Measurements from ENCODE around the gene BTBD6. TPM values are rescaled to one million over a fixed set of nuclear protein-coding genes. Genes with fewer than 3 reads are reported as not detected.

BTBD6 gene
- total and polyA plus RNA-seq, 2 donors (not counting 3 experiments of a cell fraction or from before 2014, with no cell fraction given): 63.1 to 65.0 TPM

- no peaks in the 10 kb centered on the region for H3K27me3 ChIP-seq (ENCODE audit: control insufficient read depth in 2 of 2, insufficient read depth in 2 of 2, low read length in 2 of 2)
- H3K4me1 ChIP-seq (ENCODE audit: control insufficient read depth, extremely low read depth, insufficient read depth, low read length): peaks cover 11% of the 10 kb centered on the region
- FAIRE-seq: no peak
- intact Hi-C loops (cut with micrococcal nuclease): no loop called here
- no peak overlapping the region for H3K27ac ChIP-seq (ENCODE audit: insufficient read depth, low read depth, low read length)
- DNase-seq (ENCODE audit: low read depth, low spot score): no peak
- ChIA-PET POLR2A (no interaction called here), CTCF (interaction anchor here (1.0 to 1.6 kb wide), 2 partner anchors 111 to 189 kb away, joined by 3 to 8 read pairs; no protein-coding TSS in a partner anchor)
- H3K36me3 ChIP-seq (ENCODE audit: control insufficient read depth in 2 of 2, extremely low read depth in 1 of 2, insufficient read depth in 2 of 2, low read length in 2 of 2): peaks cover 0 to 3% of the 10 kb centered on the region in 2 experiments
- no peak overlapping the region for H2AFZ ChIP-seq (ENCODE audit: low read depth, low read length)
- H3K9me1 ChIP-seq (replicated peaks; ENCODE audit: control insufficient read depth, extremely low read depth, insufficient read depth, low read length): no peaks in the 10 kb centered on the region
- TF ChIP-seq CTCF (IDR thresholded peaks at IDR 0.05; ENCODE audit: extremely low read depth in 1 of 2, insufficient read depth in 1 of 2, low read depth in 1 of 2, low read length in 2 of 2) (no peak), JUN (IDR thresholded peaks at IDR 0.05; ENCODE audit: borderline replicate concordance, insufficient read depth, insufficient read length, low read depth) (no peak)
- H4K20me1 ChIP-seq (replicated peaks; ENCODE audit: control insufficient read depth, extremely low read depth, insufficient read depth, low read length): no peaks in the 10 kb centered on the region
- dilution Hi-C loops (cut with MboI; ENCODE audit: extremely low pct_ligation_motif_present, low sequenced_read_pairs): no loop called here
- no peak overlapping the region for H3K4me3 ChIP-seq (replicated peaks in 1 of 3; ENCODE audit: insufficient read depth in 1 of 3, low read depth in 1 of 3, low read length in 3 of 3)
- no peak overlapping the region for H3K4me2 ChIP-seq (ENCODE audit: insufficient read depth, low read length)
- H3K9ac ChIP-seq (replicated peaks; ENCODE audit: extremely low read depth, insufficient read depth, low read length): no peak overlapping the region
- peaks cover 7% of the 10 kb centered on the region for H3K79me2 ChIP-seq (ENCODE audit: control insufficient read depth, insufficient read depth, low read length)
- BruUV-seq (replicated peaks): no TSS peak
- no peaks in the 10 kb centered on the region for H3K9me3 ChIP-seq (replicated peaks; ENCODE audit: control insufficient read depth, insufficient read depth, low read length)
Observed at GRCh38 chr14:105279642-105280361, 31.5 kb downstream of the BTBD6 start.

GRCh38 chr14:105280525-105280924, 32.2 kb downstream of the BTBD6 start:
- Histone ChIP-seq H3K36me3 (ENCODE audit: control insufficient read depth in 2 of 2, extremely low read depth in 1 of 2, insufficient read depth in 2 of 2, low read length in 2 of 2) (peaks cover 0 to 5% of the 10 kb centered on the region in 2 experiments), H3K4me3 (replicated peaks in 1 of 3; ENCODE audit: insufficient read depth in 1 of 3, low read depth in 1 of 3, low read length in 3 of 3) (no peak overlapping the region), H3K9me3 (replicated peaks; ENCODE audit: control insufficient read depth, insufficient read depth, low read length) (no peaks in the 10 kb centered on the region), H3K4me1 (ENCODE audit: control insufficient read depth, extremely low read depth, insufficient read depth, low read length) (peaks cover 11% of the 10 kb centered on the region), H3K27me3 (ENCODE audit: control insufficient read depth in 2 of 2, insufficient read depth in 2 of 2, low read length in 2 of 2) (no peaks in the 10 kb centered on the region), H3K9ac (replicated peaks; ENCODE audit: extremely low read depth, insufficient read depth, low read length) (no peak overlapping the region), H3K4me2 (ENCODE audit: insufficient read depth, low read length) (no peak overlapping the region), H3K27ac (ENCODE audit: insufficient read depth, low read depth, low read length) (no peak overlapping the region), H3K9me1 (replicated peaks; ENCODE audit: control insufficient read depth, extremely low read depth, insufficient read depth, low read length) (no peaks in the 10 kb centered on the region), H2AFZ (ENCODE audit: low read depth, low read length) (no peak overlapping the region), H3K79me2 (ENCODE audit: control insufficient read depth, insufficient read depth, low read length) (peaks cover 7% of the 10 kb centered on the region), H4K20me1 (replicated peaks; ENCODE audit: control insufficient read depth, extremely low read depth, insufficient read depth, low read length) (no peaks in the 10 kb centered on the region)
- BruUV-seq (replicated peaks): no TSS peak
- ChIA-PET POLR2A (no interaction called here), CTCF (interaction anchor here (1.0 to 1.6 kb wide), 2 partner anchors 111 to 190 kb away, joined by 3 to 8 read pairs; no protein-coding TSS in a partner anchor)
- DNase-seq (ENCODE audit: low read depth, low spot score): no peak
- intact Hi-C loops (cut with micrococcal nuclease) (no loop called here), dilution Hi-C loops (cut with MboI; ENCODE audit: extremely low pct_ligation_motif_present, low sequenced_read_pairs) (no loop called here)
- FAIRE-seq: no peak
- TF ChIP-seq MYC (IDR thresholded peaks at IDR 0.05; ENCODE audit: low read depth, low read length) (no peak), POLR2A (IDR thresholded peaks at IDR 0.05; ENCODE audit: low read depth, low read length) (no peak), GATA2 (IDR thresholded peaks at IDR 0.05; ENCODE audit: insufficient read depth, insufficient read length, low read depth, low read length) (no peak), MAX (IDR thresholded peaks at IDR 0.05; ENCODE audit: insufficient read depth, insufficient read length) (no peak)
